ENCODE results near the gene BAIAP2L1.

DNA sequence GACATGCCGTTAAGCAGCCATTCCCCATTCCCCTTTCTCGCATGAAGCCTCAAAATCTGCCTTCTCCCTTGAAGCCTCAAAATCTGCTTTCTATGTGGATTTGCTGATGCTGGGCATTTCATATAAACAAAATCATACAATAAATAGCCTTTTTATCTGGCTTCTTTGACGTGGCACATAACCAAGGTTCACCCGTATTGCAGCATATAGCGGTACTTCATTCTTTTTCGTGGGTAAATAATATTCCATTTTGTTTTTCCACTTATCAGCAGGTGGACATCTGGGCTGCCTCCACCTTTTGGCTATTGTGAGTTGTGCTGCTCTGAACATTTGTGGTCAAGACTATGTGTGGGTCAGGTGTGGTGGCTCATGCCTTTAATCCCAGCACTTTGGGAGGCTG is 62.4 kb downstream of the BAIAP2L1 start:
- TF ChIP-seq, protein P1, sequence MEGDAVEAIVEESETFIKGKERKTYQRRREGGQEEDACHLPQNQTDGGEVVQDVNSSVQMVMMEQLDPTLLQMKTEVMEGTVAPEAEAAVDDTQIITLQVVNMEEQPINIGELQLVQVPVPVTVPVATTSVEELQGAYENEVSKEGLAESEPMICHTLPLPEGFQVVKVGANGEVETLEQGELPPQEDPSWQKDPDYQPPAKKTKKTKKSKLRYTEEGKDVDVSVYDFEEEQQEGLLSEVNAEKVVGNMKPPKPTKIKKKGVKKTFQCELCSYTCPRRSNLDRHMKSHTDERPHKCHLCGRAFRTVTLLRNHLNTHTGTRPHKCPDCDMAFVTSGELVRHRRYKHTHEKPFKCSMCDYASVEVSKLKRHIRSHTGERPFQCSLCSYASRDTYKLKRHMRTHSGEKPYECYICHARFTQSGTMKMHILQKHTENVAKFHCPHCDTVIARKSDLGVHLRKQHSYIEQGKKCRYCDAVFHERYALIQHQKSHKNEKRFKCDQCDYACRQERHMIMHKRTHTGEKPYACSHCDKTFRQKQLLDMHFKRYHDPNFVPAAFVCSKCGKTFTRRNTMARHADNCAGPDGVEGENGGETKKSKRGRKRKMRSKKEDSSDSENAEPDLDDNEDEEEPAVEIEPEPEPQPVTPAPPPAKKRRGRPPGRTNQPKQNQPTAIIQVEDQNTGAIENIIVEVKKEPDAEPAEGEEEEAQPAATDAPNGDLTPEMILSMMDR (IDR thresholded peaks at IDR 0.05; ENCODE audit: low read depth, low read length) = no peak
- TF ChIP-seq POLR2A (IDR thresholded peaks at IDR 0.05; ENCODE audit: extremely low read depth, insufficient read length) (no peak), MAX (IDR thresholded peaks at IDR 0.05; ENCODE audit: low read depth, low read length) (no peak), MYC (IDR thresholded peaks at IDR 0.05; ENCODE audit: low read depth, low read length) (no peak)

Data from NB4 (cell line).